Activated B cell treated with CpG ODN at 0.5 μM for 24 hours (primary cell): ENCODE results near the gene MARK3. TPM values are rescaled to one million over a fixed set of nuclear protein-coding genes. Genes with fewer than 3 reads are reported as not detected.

ENCODE experiments used
- ATAC-seq: fragments of 200-7000 bp; cut with Tn5 transposase; one replicate; pipeline ENCODE4 v1.10.0; 2021; ENCODE audit warnings: low read depth, mild to moderate bottlenecking, moderate library complexity
- CTCF ChIA-PET: fragments of 350-600 bp; sonication (Branson Sonifier 250); formaldehyde crosslinking; loops from one replicate; lab custom pipeline; 2021; ENCODE audit warnings: antibody characterized with exemption; lab: Charles Lee
- POLR2A ChIA-PET: fragments of 350-600 bp; sonication (Branson Sonifier 250); formaldehyde crosslinking; loops from one replicate; lab custom pipeline; 2021; ENCODE audit warnings: antibody characterized with exemption; lab: Charles Lee
- DNase-seq: peaks from one replicate; pipeline ENCODE4 v3.0.0; 2022
- H3K27ac Mint-ChIP-seq: one replicate; pipeline ENCODE4 v1.8.0; 2020; ENCODE audit warnings: mixed read lengths
- H3K27me3 Mint-ChIP-seq: one replicate; pipeline ENCODE4 v1.8.0; 2021; ENCODE audit warnings: mixed read lengths
- H3K36me3 Mint-ChIP-seq: one replicate; pipeline ENCODE4 v1.8.0; 2021; ENCODE audit warnings: low read depth, mixed read lengths
- H3K4me1 Mint-ChIP-seq: one replicate; pipeline ENCODE4 v1.8.0; 2021; ENCODE audit warnings: mixed read lengths
- H3K4me3 Mint-ChIP-seq: one replicate; pipeline ENCODE4 v1.8.0; 2020; ENCODE audit warnings: mild to moderate bottlenecking, mixed read lengths
- H3K9me3 Mint-ChIP-seq: one replicate; pipeline ENCODE4 v1.8.0; 2020; ENCODE audit warnings: mixed read lengths
- CTCF ChIP-seq: fragments of 200-600 bp; IDR thresholded peaks from one replicate; pipeline ENCODE4 v1.8.0; 2022; ENCODE audit warnings: antibody characterized with exemption, mild to moderate bottlenecking
- intact Hi-C: fragments of 100-400 bp; cut with micrococcal nuclease; formaldehyde crosslinking; loops from one replicate; pipeline ENCODE4 v1.15.1; 2024
- total RNA-seq: library from RNA; stranded (reverse); gene quantifications from 2 replicates; pipeline ENCODE4 v1.2.3, GENCODE V29; 2022

MARK3 gene
- total RNA-seq, 1 donor from 2014 or later = 110 TPM

DNA sequence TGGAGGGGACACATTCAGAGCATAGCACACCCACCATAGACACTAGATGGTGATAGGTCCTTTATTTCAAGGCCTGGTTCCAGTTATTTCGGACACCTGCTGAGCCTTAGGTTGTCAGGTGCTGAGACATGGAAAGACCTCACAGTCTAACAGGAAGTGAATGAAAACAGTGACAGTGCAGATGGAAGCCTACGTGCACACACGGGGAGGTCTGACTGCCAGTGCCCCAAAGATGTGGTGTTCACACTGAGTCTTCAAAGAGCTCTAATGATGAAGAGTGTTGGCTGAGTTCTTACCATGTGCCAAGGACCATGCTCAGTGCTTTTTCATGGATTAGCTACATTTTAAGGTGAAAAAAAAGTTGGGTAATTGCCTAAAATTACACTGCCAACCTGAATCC, 90.8 kb downstream of the MARK3 start:
- no peak for DNase-seq
- CTCF ChIA-PET = no interaction called here

DNA sequence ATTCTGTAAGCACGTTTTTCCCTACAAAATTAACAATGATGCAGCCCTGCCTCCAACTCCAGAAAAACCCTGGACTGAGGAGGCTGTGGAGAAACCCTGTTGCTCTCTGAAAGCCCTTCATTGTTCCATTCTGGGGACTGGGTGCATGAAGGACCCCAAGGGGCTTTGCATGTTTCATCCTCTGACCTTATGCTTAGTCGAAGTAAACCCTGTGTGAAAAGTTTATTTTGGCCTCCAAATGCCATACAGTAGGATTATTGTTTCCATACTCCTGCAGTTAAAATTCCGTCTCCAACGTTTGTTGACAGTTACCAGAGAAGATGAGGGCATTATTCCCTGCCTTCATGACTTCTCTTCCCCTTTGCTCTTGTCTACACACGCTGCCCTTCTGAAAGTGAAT, 91.4 kb downstream of the MARK3 start:
- Mint-ChIP-seq H3K27me3 (no peaks in the 10 kb centered on the region), H3K9me3 (no peaks in the 10 kb centered on the region), H3K4me3 (no peak overlapping the region), H3K27ac (no peak overlapping the region), H3K36me3 (peaks cover 80% of the 10 kb centered on the region), H3K4me1 (peaks cover 21% of the 10 kb centered on the region)
- no peak for ATAC-seq
- TF ChIP-seq CTCF = no peak
- no peak for DNase-seq
- ChIA-PET POLR2A (no interaction called here), CTCF (no interaction called here)
- intact Hi-C loops = no loop called here

More for the DNA sequence above, 90.8 kb downstream of the MARK3 start:
- POLR2A ChIA-PET = no interaction called here
- H3K36me3 Mint-ChIP-seq = peaks cover 78% of the 10 kb centered on the region
- H3K9me3 Mint-ChIP-seq = no peaks in the 10 kb centered on the region
- H3K4me3 Mint-ChIP-seq = no peak overlapping the region
- intact Hi-C loops = no loop called here
- TF ChIP-seq CTCF = no peak
- H3K27ac Mint-ChIP-seq = no peak overlapping the region
- H3K4me1 Mint-ChIP-seq = peaks cover 17% of the 10 kb centered on the region
- H3K27me3 Mint-ChIP-seq = no peaks in the 10 kb centered on the region
- no peak for ATAC-seq

GRCh38 chr14:103480595-103480994, 95.4 kb downstream of the MARK3 start:
- ChIA-PET POLR2A (interaction anchor here (0.6 to 1.3 kb wide), 2 partner anchors 47 to 545 kb away, joined by 3 to 4 read pairs; no protein-coding TSS in a partner anchor), CTCF (interaction anchor here (1.3 kb wide), 1 partner anchor 90 kb away, joined by 4 read pairs; no protein-coding TSS in a partner anchor)
- Mint-ChIP-seq H3K27me3 (no peaks in the 10 kb centered on the region), H3K27ac (peak overlapping the region; percentile 51), H3K4me1 (peaks cover 18% of the 10 kb centered on the region), H3K4me3 (peak overlapping the region; percentile 35), H3K9me3 (no peaks in the 10 kb centered on the region), H3K36me3 (peaks cover 66% of the 10 kb centered on the region)
- peak; percentile 93 for ATAC-seq
- TF ChIP-seq CTCF = no peak
- intact Hi-C loops = loop anchor here (2.0 kb wide), 1 partner anchor 146 kb away; the partner anchor contains the start of gene EIF5
- no peak for DNase-seq

DNA sequence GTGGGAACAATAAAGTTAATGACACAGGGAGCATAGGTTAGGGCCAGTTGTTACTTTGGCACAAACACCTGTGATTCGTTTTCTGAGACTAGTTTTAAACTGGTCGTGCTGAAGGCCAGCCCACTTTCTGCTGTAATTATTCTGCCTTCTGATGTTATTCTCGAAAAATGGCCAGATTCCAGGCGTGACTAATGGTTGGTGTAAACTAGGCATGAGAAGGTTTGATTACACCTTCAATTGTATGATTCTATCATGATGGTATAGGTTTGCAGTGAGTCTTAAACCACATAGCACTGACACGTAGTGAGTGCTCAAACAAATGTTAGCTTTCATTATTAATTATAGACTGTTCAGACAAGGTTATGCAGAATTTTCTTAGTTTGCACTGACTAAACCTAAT, 98.4 kb downstream of the MARK3 start:
- TF ChIP-seq CTCF = no peak
- intact Hi-C loops = no loop called here
- Mint-ChIP-seq H3K4me3 (no peak overlapping the region), H3K4me1 (peaks cover 18% of the 10 kb centered on the region), H3K27ac (no peak overlapping the region), H3K9me3 (no peaks in the 10 kb centered on the region), H3K27me3 (no peaks in the 10 kb centered on the region), H3K36me3 (peaks cover 51% of the 10 kb centered on the region)
- DNase-seq = no peak
- ChIA-PET CTCF (no interaction called here), POLR2A (no interaction called here)
- no peak for ATAC-seq

DNA sequence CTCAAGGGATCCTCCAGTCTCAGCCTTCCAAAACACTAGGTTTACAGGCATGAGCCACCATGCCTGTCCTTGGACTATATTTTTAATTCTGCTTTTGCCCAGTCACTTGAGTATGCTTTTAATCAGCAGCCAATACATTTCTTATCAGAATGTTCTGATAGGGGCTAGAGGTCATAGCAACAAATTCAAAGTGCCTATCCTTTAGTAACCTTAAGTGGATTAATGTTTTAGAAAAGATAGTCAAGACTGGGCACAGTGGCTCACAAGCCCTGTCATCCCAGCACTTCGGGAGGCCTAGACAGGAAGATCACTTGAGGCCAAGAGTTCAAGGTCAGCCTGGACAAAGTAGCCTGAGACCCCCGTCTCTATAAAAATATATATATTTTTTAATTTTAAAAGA, 100.3 kb downstream of the MARK3 start:
- H3K9me3 Mint-ChIP-seq = no peaks in the 10 kb centered on the region
- H3K36me3 Mint-ChIP-seq = peaks cover 53% of the 10 kb centered on the region
- H3K27me3 Mint-ChIP-seq = no peaks in the 10 kb centered on the region
- intact Hi-C loops = no loop called here
- peaks cover 10% of the 10 kb centered on the region for H3K4me1 Mint-ChIP-seq
- DNase-seq (no peak), ATAC-seq (no peak)
- no peak overlapping the region for H3K27ac Mint-ChIP-seq
- CTCF ChIA-PET = interaction anchor here (1.4 kb wide), 1 partner anchor 33 kb away, joined by 5 read pairs; no protein-coding TSS in a partner anchor
- POLR2A ChIA-PET = no interaction called here
- TF ChIP-seq CTCF = no peak
- no peak overlapping the region for H3K4me3 Mint-ChIP-seq
